Measurements from ENCODE around the gene NCF1.
"Not testable (repeated sequence)": the region's sequence is repeated elsewhere in the genome, so short reads cannot be mapped to it uniquely, and the experiment has no call there.

Gene NCF1

DNA sequence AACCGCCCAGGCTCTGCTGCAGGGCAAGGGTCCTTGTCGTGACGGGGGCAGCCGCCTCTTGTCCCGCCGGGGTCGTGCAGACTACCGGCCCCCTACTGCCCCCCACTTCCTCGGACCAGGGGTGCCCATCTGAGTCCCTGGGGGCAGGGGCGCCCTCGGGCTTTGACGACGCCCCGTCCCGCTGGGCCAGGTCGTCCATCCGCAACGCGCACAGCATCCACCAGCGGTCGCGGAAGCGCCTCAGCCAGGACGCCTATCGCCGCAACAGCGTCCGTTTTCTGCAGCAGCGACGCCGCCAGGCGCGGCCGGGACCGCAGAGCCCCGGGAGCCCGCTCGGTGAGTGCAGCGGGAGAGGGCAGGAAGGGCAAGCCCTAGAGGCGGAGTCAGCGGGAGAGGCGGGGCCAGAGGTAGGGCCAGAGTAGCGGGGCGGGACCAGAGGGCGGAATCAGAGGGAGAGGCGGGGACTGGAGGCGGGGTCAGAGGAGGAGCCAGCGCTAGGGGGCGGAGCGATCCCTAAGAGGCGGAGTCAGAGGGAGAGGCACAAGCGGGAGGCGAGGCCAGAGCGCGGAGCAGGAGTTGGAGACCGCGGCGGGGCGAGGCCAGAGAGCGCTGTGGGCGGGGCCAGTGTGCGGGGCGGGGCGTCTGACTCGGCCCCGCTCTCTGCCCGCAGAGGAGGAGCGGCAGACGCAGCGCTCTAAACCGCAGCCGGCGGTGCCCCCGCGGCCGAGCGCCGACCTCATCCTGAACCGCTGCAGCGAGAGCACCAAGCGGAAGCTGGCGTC, 14.7 kb downstream of the NCF1 start:
- DNase-seq (ENCODE audit: low spot score) = peak; percentile 94

DNA sequence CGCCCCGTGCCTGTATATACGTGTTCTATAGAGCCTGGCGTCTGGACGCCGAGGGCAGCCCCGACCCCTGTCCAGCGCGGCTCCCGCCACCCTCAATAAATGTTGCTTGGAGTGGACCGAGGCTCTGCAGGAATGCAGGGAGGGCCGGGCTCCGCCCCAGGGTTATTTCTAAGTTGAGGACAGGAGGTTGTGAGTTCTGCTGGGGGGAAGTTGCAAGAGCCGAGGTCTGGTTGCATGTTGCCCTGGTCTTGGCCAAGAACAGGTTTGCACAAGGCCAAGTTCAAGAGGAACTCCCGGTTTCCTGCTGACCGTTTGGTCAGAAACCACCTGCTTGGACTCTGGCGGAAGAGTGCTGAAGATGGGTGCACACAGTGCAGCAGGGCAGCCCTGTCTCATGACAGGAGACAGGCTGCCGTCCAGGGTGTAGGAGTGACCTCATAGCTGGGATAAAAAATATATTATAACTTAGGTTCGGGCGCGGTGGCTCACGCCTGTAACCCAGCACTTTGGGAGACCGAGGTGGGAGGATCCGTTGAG, 15.5 kb downstream of the NCF1 start:
- not testable (repeated sequence) for DNase-seq (ENCODE audit: low spot score)

DNA sequence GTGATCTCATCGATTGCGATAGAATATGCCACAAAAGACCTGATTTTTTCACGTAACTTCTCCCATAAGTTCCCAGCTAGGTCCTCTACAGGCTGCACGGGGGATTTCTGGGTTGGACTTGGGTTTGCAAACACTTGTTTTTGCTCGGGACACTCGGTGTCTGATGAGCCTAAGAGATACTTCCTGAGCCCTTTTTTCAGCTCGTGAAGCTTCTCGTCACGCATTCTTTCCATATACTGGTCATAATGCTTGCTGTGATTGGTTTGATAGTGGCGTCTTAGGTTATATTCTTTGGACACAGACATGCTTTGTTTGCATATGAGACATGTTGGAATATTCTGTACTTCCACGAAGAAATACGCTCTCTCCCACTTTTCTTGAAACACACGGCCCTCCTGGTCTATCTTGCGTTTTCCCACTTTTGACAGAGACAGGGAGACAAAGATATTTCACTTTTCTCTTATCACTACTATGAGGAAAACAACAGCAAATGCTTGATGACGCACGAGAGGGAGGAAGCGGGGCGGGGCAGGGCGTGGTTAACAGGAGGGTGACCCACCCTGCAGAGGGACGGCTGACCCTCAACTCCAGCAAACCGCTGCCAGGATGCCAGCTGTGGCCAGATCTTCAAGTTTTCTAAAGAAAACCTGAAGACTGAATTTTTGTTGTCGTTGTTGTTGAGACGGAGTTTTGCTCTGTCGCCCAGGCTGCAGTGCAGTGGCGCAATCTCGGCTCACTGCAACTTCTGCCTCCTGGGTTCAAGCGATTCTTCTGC, 24.2 kb downstream of the NCF1 start:
- not testable (repeated sequence) for DNase-seq (ENCODE audit: low spot score)

DNA sequence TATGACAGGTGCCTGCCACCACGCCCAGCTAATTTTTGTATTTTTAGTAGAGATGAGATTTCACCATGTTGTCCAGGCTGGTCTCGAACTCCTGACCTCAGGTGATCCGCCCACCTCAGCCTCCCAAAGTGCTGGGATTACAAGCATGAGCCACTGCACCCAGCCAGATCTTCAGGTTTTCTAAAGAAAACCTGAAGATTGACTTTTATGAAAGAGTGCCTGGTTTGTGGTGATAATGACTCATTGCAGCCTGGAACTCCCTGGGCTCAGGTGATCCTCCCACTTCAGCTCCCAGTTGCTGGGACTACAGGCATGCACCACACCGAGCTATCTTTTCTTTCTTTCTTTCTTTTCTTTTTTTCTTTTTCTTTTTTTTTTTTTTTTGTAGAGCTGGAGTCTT, 24.8 kb downstream of the NCF1 start:
- DNase-seq (ENCODE audit: low spot score) = not testable (repeated sequence)

DNA sequence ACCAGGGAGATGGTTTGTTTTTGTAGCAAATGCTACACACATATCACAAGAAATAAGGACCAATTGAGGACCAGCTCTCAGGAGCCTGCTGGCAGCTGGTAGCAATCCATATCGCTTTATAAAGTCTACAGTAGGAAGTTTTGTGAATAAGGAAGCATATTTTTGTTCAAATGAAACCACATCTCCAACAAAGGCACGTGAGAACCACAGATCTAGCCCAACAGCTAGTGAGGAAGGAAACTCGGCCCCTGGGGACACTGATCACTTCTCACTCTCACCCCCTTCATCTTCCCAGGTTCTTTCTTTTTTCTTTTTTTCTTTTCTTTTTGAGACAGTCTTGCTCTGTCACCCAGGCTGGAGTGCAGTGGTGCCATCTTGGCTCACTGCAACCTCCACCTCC, 42.1 kb downstream of the NCF1 start:
- not testable (repeated sequence) for DNase-seq (ENCODE audit: low spot score)

DNA sequence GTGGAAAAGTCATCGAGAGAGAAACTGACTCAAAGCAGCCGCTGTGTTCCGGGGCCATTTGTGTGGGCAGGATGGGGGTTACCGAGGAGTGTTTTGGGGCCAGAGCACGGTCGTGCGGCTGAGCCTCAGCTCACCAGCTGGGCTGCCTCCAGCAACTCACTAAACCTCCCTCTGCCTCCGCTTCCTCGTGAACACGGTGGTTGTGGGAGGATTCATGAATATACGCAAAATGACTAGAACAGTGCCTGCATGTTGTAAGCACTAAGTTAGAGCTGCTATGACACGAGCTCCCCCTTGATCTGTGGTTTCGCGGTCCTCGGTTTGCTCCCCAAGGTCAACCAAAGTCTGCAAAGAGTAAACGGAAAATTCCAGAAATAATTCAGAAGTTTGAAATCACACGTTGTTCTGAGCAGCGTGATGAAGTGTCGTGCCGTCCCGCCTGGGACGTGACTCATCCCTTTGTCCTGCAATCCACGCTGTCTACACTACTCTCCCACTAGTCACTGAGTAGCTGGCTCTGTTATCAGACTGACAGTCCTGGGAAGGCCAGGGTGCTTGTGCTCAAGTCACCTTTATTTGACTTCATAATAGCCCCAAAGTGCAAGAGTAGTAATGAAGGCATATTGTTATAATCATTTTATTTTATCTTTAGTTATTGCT, 46.5 kb downstream of the NCF1 start:
- DNase-seq (ENCODE audit: low spot score) = not testable (repeated sequence)

DNA sequence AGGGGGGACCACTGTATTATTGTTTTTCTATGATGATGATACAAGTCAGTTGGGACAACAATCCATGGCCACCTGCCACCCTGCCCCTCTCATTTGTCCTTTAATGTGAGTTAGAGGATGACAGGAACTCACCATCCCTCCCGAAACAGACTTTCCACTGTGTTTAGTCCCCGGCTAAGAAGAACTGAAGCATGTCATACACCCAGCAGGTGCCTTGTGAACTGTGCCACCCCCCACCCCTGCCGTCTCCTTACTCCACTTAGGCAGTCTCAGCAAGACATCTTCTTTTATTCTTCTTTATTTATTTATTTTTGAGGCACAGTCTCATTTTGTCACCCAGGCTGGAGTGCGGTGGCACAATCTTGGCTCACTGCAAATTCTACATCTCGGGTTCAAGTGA, 47.4 kb downstream of the NCF1 start:
- not testable (repeated sequence) for DNase-seq (ENCODE audit: low spot score)

DNA sequence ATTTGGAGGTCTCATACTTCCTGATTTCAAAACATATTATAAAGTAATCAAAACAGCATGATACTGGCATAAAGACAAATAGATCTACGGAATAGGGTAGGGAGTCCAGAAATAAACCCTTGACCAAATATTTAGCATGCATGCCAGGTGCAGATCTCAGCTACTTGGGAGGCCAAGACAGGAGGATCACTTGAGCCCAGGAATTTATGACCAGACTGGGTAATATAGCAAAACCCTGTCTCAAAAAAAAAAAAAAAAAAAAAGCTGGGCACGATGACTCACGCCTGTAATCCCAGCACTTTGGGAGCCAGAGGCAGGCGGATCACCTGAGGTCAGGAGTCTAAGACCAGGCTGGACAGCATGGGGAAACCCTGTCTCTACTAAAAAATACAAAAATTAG, 56.1 kb downstream of the NCF1 start:
- DNase-seq (ENCODE audit: low spot score) = not testable (repeated sequence)

DNA sequence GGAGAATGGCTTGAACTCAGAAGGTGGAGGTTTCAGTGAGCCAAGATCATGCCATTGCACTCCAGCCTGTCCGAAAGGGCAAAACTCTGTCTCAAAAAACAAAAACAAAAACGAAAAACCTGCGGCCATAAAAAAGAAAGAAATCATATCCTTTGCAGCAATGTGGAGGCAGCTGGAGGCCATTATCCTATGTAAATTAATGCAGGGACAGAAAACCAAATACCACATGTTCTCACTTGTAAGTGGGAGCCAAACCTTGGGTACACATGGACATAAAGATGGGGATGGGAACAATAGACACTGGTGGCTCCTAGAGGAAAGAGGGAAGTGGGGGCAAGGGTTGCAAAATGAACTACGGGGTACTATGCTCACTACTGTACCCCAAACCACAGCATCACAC, 56.6 kb downstream of the NCF1 start:
- not testable (repeated sequence) for DNase-seq (ENCODE audit: low spot score)
